Measurements from ENCODE around the gene RAP1A. TPM values are rescaled to one million over a fixed set of nuclear protein-coding genes. Genes with fewer than 3 reads are reported as not detected.

Gene RAP1A
- total and polyA plus RNA-seq, 2 donors (not counting 3 experiments of a cell fraction or from before 2014, with no cell fraction given) = 17.8 to 56.4 TPM

DNA sequence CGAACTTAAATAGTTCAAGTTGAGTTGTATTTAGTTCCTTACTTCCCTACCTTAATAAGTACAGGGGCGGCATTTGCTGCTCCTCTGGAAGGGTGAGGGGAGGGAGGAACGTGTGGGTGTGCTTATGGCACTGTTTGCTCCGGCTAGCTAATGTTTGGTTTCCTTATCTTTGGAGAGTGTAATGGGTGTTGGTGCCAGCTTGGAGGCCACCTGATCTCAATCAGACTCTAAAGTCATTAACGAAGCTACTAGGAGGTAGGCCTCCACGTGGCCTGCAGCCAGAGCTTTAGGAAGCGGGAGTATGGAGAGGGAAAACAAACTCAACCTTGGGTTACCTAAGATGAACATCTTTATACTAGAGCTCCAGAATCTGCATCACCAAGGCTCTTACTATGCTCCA lies 43.0 kb upstream of the RAP1A start:
- no peak for TF ChIP-seq MYC (IDR thresholded peaks at IDR 0.05; ENCODE audit: low read depth, low read length)
- no peak for TF ChIP-seq CTCF (IDR thresholded peaks at IDR 0.05; ENCODE audit: extremely low read depth in 1 of 2, insufficient read depth in 1 of 2, low read depth in 1 of 2, low read length in 2 of 2)
- no peak for TF ChIP-seq GATA2 (IDR thresholded peaks at IDR 0.05; ENCODE audit: insufficient read depth, insufficient read length, low read depth, low read length)
- no peak for TF ChIP-seq EZH2 (IDR thresholded peaks at IDR 0.05; ENCODE audit: borderline replicate concordance, low read depth, low read length, severe bottlenecking)
- TF ChIP-seq JUN (IDR thresholded peaks at IDR 0.05; ENCODE audit: borderline replicate concordance, insufficient read depth, insufficient read length, low read depth) = no peak
- TF ChIP-seq POLR2A (IDR thresholded peaks at IDR 0.05; ENCODE audit: low read depth, low read length) = no peak
- no peak for TF ChIP-seq FOS (IDR thresholded peaks at IDR 0.05; ENCODE audit: borderline replicate concordance, insufficient read depth, low read length)
- no peak for TF ChIP-seq MAX (IDR thresholded peaks at IDR 0.05; ENCODE audit: insufficient read depth, insufficient read length)
- Histone ChIP-seq H3K4me3 (replicated peaks in 1 of 3; ENCODE audit: insufficient read depth in 1 of 3, low read depth in 1 of 3, low read length in 3 of 3) (no peak overlapping the region), H3K27ac (ENCODE audit: insufficient read depth, low read depth, low read length) (no peak overlapping the region), H4K20me1 (replicated peaks; ENCODE audit: control insufficient read depth, extremely low read depth, insufficient read depth, low read length) (no peaks in the 10 kb centered on the region), H3K9me1 (replicated peaks; ENCODE audit: control insufficient read depth, extremely low read depth, insufficient read depth, low read length) (no peaks in the 10 kb centered on the region), H3K9ac (replicated peaks; ENCODE audit: extremely low read depth, insufficient read depth, low read length) (no peak overlapping the region), H3K4me1 (ENCODE audit: control insufficient read depth, extremely low read depth, insufficient read depth, low read length) (no peaks in the 10 kb centered on the region), H3K9me3 (replicated peaks; ENCODE audit: control insufficient read depth, insufficient read depth, low read length) (no peaks in the 10 kb centered on the region), H3K27me3 (ENCODE audit: control insufficient read depth in 2 of 2, insufficient read depth in 2 of 2, low read length in 2 of 2) (peaks cover 2 to 6% of the 10 kb centered on the region in 2 experiments), H3K36me3 (ENCODE audit: control insufficient read depth in 2 of 2, extremely low read depth in 1 of 2, insufficient read depth in 2 of 2, low read length in 2 of 2) (no peaks in the 10 kb centered on the region), H2AFZ (ENCODE audit: low read depth, low read length) (no peak overlapping the region), H3K4me2 (ENCODE audit: insufficient read depth, low read length) (no peak overlapping the region), H3K79me2 (ENCODE audit: control insufficient read depth, insufficient read depth, low read length) (no peaks in the 10 kb centered on the region)
- ChIA-PET POLR2A (no interaction called here), CTCF (no interaction called here)
- DNase-seq (ENCODE audit: low read depth, low spot score) (no peak), FAIRE-seq (no peak)
- no TSS peak for BruUV-seq (replicated peaks)
- intact Hi-C loops (cut with micrococcal nuclease) (no loop called here), dilution Hi-C loops (cut with MboI; ENCODE audit: extremely low pct_ligation_motif_present, low sequenced_read_pairs) (no loop called here)
